Natural killer cell (primary cell): ENCODE data around the gene SLC25A20. TPM values are rescaled to one million over a fixed set of nuclear protein-coding genes. Genes with fewer than 3 reads are reported as not detected.

Experiments
- ATAC-seq, 3 donors: fragments of 150-1000 bp in 2 of 3; fragments of 200-7000 bp in 1 of 3; cut with Tn5 transposase; 1 replicate in 1 of 3; 2 replicates in 2 of 3; pipeline ENCODE4 v1.10.0; 2021; ENCODE audit warnings: mild to moderate bottlenecking in 2 of 3, moderate library complexity in 2 of 3
- DNase-seq, 2 donors: peaks; one replicate each; pipeline versions ENCODE4 v3.0.0 to v3.0.0-alpha.2; 2013 to 2021; ENCODE audit warnings: mixed read lengths in 1 of 2
- H3K27ac ChIP-seq: one replicate; pipeline ENCODE4 v1.5.1; 2013; ENCODE audit warnings: mild to moderate bottlenecking, low read length
- H3K27me3 ChIP-seq: one replicate; pipeline ENCODE4 v1.6.1; 2013; ENCODE audit warnings: low read length; ENCODE audit not compliant: control insufficient read depth, insufficient read depth
- H3K36me3 ChIP-seq: one replicate; pipeline ENCODE4 v1.6.1; 2013; ENCODE audit warnings: low read length; ENCODE audit not compliant: control insufficient read depth, insufficient read depth
- H3K4me1 ChIP-seq: one replicate; pipeline ENCODE4 v1.6.1; 2013; ENCODE audit warnings: low read length; ENCODE audit not compliant: control insufficient read depth, insufficient read depth
- H3K4me3 ChIP-seq: one replicate; pipeline ENCODE4 v1.5.1; 2013; ENCODE audit warnings: low read length
- H3K9me3 ChIP-seq: one replicate; pipeline ENCODE4 v1.6.1; 2013; ENCODE audit warnings: low read length; ENCODE audit not compliant: control insufficient read depth, insufficient read depth
- H3K27ac Mint-ChIP-seq, 2 donors: one replicate each; pipeline ENCODE4 v1.8.0; 2022; ENCODE audit warnings: mild to moderate bottlenecking in 2 of 2, mixed read lengths in 2 of 2, moderate library complexity in 1 of 2
- H3K27me3 Mint-ChIP-seq, 2 donors: one replicate each; pipeline ENCODE4 v1.8.0; 2022; ENCODE audit warnings: low read depth in 2 of 2, mixed read lengths in 2 of 2
- H3K36me3 Mint-ChIP-seq: one replicate; pipeline ENCODE4 v1.8.0; 2022; ENCODE audit warnings: mixed read lengths
- H3K4me1 Mint-ChIP-seq, 2 donors: one replicate each; pipeline ENCODE4 v1.8.0; 2022; ENCODE audit warnings: mixed read lengths in 2 of 2
- H3K4me3 Mint-ChIP-seq: one replicate; pipeline ENCODE4 v1.8.0; 2022; ENCODE audit warnings: mild to moderate bottlenecking, moderate library complexity, mixed read lengths
- H3K9me3 Mint-ChIP-seq, 2 donors: one replicate each; pipeline ENCODE4 v1.8.0; 2022; ENCODE audit warnings: mixed read lengths in 2 of 2
- WGBS: methylation state at CpG from one replicate; pipeline ENCODE4 v1.1.7; 2013; ENCODE audit warnings: missing lambda C conversion rate; ENCODE audit not compliant: insufficient coverage; 5-methylcytosine and 5-hydroxymethylcytosine counted together
- intact Hi-C: fragments of 100-400 bp; cut with micrococcal nuclease; formaldehyde crosslinking; loops from one replicate; pipeline ENCODE4 v1.14.2; 2022
- total RNA-seq, 4 donors: library from RNA; stranded (reverse); fragments of 120-200 nt in 1 of 4; gene quantifications; one replicate each; pipeline versions ENCODE4 v1.2.3 to v1.2.4, GENCODE V29; 2013 to 2022
- TF ChIP-seq, protein P1 (sequence below): fragments of 200-600 bp; IDR thresholded peaks from one replicate; pipeline ENCODE4 v1.8.0; 2022; ENCODE audit warnings: antibody characterized with exemption

Gene SLC25A20
- total RNA-seq, 3 donors from 2014 or later (not counting 1 experiment from before 2014, with no cell fraction given): 29.5 to 64.0 (median 48.3) TPM

DNA sequence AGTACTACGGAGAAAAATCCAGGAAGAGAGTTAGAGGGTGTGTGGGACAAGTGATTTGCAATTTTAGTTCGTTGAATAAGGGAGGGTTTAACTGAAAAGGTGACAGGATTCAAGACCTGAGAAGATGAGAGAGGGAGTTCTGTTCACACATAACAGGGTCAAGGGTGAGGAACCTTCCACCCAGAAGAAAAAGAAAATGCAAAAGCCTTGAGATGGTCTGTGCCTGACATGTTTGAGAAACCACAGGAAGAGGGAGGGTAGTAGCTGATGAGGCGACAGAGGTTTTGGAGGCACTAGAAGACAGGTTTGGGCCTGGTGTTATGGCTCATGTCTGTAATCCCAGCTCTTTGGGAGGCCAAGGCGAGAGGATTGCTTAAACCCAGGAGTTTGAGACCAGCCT is 591 bp upstream of the SLC25A20 start:
- peak overlapping the region; percentile 86 to 88 for H3K27ac Mint-ChIP-seq
- H3K27me3 ChIP-seq: no peaks in the 10 kb centered on the region
- H3K4me3 Mint-ChIP-seq: peak overlapping the region; percentile 95
- WGBS: 24% methylated on average over 4 of the region's 4 CpGs
- no peaks in the 10 kb centered on the region for H3K27me3 Mint-ChIP-seq
- peak overlapping the region; percentile 91 for H3K4me3 ChIP-seq
- intact Hi-C loops: loop anchor here (1.0 to 5.0 kb wide), 3 partner anchors 19 to 52 kb away; partner anchors contain the start of genes ARIH2 and PRKAR2A
- H3K36me3 ChIP-seq: no peaks in the 10 kb centered on the region
- no peaks in the 10 kb centered on the region for H3K9me3 ChIP-seq
- peak overlapping the region; percentile 88 for H3K27ac ChIP-seq
- TF ChIP-seq, protein P1, sequence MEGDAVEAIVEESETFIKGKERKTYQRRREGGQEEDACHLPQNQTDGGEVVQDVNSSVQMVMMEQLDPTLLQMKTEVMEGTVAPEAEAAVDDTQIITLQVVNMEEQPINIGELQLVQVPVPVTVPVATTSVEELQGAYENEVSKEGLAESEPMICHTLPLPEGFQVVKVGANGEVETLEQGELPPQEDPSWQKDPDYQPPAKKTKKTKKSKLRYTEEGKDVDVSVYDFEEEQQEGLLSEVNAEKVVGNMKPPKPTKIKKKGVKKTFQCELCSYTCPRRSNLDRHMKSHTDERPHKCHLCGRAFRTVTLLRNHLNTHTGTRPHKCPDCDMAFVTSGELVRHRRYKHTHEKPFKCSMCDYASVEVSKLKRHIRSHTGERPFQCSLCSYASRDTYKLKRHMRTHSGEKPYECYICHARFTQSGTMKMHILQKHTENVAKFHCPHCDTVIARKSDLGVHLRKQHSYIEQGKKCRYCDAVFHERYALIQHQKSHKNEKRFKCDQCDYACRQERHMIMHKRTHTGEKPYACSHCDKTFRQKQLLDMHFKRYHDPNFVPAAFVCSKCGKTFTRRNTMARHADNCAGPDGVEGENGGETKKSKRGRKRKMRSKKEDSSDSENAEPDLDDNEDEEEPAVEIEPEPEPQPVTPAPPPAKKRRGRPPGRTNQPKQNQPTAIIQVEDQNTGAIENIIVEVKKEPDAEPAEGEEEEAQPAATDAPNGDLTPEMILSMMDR: no peak
- DNase-seq (peak; percentile 35 to 76), ATAC-seq (peak; percentile 60 to 75 (median 73))
- no peaks in the 10 kb centered on the region for H3K9me3 Mint-ChIP-seq
- H3K4me1 Mint-ChIP-seq: peaks cover 43 to 47% of the 10 kb centered on the region in 2 donors
- H3K36me3 Mint-ChIP-seq: no peaks in the 10 kb centered on the region
- H3K4me1 ChIP-seq: peaks cover 47% of the 10 kb centered on the region

DNA sequence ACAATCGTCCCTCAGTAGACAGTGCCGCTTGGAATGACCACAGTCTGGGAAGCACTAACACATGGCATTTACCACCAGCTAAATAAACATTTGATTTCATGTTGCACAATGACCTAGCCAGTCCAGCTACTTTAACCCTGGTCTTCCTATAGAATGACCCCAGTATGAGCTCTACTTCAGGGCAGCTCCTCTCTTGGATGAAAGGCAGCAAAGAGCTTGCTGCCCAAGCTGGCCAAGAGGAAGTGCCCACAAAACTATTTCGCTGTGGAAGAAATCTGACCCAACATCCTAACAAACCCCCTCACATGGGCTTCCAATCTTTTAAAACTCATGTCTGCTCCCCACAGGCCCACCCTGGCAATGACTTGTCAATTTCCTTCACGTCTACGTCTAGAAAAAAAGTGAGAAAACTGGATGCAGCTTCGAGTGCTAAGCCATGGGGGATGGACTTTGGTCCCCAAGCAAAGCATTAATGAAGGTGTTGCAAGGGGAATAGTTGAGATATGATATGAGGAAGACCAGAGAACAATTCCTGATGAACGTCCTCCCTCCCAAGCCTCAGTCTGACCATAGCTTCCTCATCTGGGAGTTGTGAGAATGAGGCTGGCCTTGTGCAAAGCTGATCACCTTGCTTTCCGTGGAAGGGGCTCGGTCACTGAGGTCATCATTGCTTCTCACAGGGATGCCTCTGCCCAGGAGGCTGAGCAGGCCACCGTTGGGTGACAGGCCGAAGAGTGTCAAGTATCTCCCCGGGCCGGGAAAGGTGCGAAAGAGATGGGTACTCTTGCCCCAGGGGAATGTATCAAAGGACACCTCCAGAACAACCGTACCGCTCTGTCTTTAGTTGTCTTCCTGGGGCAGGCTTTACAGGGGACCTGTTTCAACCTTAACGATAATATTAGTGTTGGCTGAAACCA is 964 bp downstream of the SLC25A20 start:
- peak; percentile 18 to 39 for DNase-seq
- peaks cover 43 to 51% of the 10 kb centered on the region in 2 donors for H3K4me1 Mint-ChIP-seq

DNA sequence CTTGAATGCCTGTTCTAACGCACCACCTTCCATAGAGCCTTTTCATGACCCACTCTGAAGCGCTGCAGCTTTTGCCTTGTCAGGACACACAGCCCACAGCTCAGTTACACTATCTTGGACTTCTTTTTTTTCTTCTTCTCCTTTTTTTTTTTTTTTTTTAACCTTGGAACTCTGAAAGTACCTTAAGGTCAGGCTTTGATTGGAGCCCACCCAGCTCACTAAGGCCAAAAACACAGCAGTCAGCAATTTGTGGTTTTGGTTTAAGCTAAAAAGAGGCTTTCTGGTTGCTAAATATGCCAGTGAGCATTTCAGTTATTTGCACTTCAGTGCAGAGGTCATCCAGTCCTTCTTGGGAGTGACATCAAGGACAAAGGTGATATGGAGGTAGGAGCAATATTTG is 1.7 kb downstream of the SLC25A20 start:
- H3K27me3 Mint-ChIP-seq: no peaks in the 10 kb centered on the region
- ATAC-seq (no peak), DNase-seq (no peak)
- Histone ChIP-seq H3K9me3 (no peaks in the 10 kb centered on the region), H3K27me3 (no peaks in the 10 kb centered on the region), H3K36me3 (peaks cover 2% of the 10 kb centered on the region), H3K4me1 (peaks cover 44% of the 10 kb centered on the region), H3K27ac (peak overlapping the region; percentile 88), H3K4me3 (no peak overlapping the region)
- H3K27ac Mint-ChIP-seq: peak overlapping the region; percentile 86 to 88
- intact Hi-C loops: loop anchor here (5.0 kb wide), 1 partner anchor 50 kb away; the partner anchor contains the start of gene PRKAR2A
- H3K4me1 Mint-ChIP-seq: peaks cover 48 to 51% of the 10 kb centered on the region in 2 donors
- no peaks in the 10 kb centered on the region for H3K9me3 Mint-ChIP-seq
- 80% methylated on average over 2 of the region's 2 CpGs for WGBS
- peak overlapping the region; percentile 80 for H3K4me3 Mint-ChIP-seq
- peaks cover under 1% of the 10 kb centered on the region for H3K36me3 Mint-ChIP-seq
- TF ChIP-seq, protein P1: no peak

More for the DNA sequence above, 964 bp downstream of the SLC25A20 start:
- TF ChIP-seq, protein P1: no peak
- peak overlapping the region; percentile 91 for H3K4me3 ChIP-seq
- Mint-ChIP-seq H3K36me3 (no peaks in the 10 kb centered on the region), H3K27ac (peak overlapping the region; percentile 86 to 88), H3K9me3 (no peaks in the 10 kb centered on the region), H3K27me3 (no peaks in the 10 kb centered on the region), H3K4me3 (peak overlapping the region; percentile 95)
- H3K36me3 ChIP-seq: no peaks in the 10 kb centered on the region
- intact Hi-C loops: loop anchor here (1.0 to 5.0 kb wide), 3 partner anchors 29 to 85 kb away; partner anchors contain the start of gene PRKAR2A
- H3K4me1 ChIP-seq: peaks cover 44% of the 10 kb centered on the region
- no peaks in the 10 kb centered on the region for H3K9me3 ChIP-seq
- 29% methylated on average over 16 of the region's 17 CpGs for WGBS
- H3K27me3 ChIP-seq: no peaks in the 10 kb centered on the region
- H3K27ac ChIP-seq: peak overlapping the region; percentile 88
- no peak for ATAC-seq
